ENCODE data around the gene SLC39A11. TPM values are rescaled to one million over a fixed set of nuclear protein-coding genes. Genes with fewer than 3 reads are reported as not detected.

Gene SLC39A11
- total RNA-seq, 1 experiment from 2014 or later, result 46.4 TPM

GRCh38 chr17:72984926-72985325, 107.6 kb downstream of the SLC39A11 start:
- Histone ChIP-seq H3K79me2 (ENCODE audit: insufficient read depth, low read length) (peaks cover 5% of the 10 kb centered on the region; the same call in 1 of the 2 replicates), H3K9ac (ENCODE audit: low read length) (peak overlapping the region; percentile 58), H3K4me1 (ENCODE audit: control insufficient read depth in 1 of 2, insufficient read depth in 2 of 2, low read length in 2 of 2) (peaks cover 31 to 39% of the 10 kb centered on the region in 2 experiments), H2AFZ (ENCODE audit: low read depth, low read length, poor library complexity, severe bottlenecking) (no peak overlapping the region), H3K27me3 (ENCODE audit: insufficient read depth, low read length) (no peaks in the 10 kb centered on the region), H3K4me3 (replicated peaks in 1 of 2; ENCODE audit: low read depth in 1 of 2, low read length in 2 of 2) (peak overlapping the region in 1 of 2 experiments; percentile 33; a peak in 3 of 4 replicates), H3K9me3 (ENCODE audit: control insufficient read depth in 1 of 2, insufficient read depth in 1 of 2, low read depth in 1 of 2, low read length in 2 of 2) (no peaks in the 10 kb centered on the region), H4K20me1 (ENCODE audit: insufficient read depth) (no peaks in the 10 kb centered on the region), H3K36me3 (ENCODE audit: control insufficient read depth in 1 of 2, insufficient read depth in 2 of 2, low read length in 2 of 2) (no peaks in the 10 kb centered on the region), H3K4me2 (ENCODE audit: low read length) (peak overlapping the region; percentile 71), H3K9me2 (ENCODE audit: insufficient read depth) (no peaks in the 10 kb centered on the region), H3K27ac (ENCODE audit: low read depth, low read length) (peak overlapping the region; percentile 77)
- RAD21 ChIA-PET (ENCODE audit: low non-redundant PET in 1 of 2, low total read pairs in 2 of 2, uncharacterized antibody in 2 of 2, unreplicated experiment in 2 of 2), result interaction anchor here (0.6 to 3.2 kb wide), 6 partner anchors 8 to 259 kb away, joined by 3 to 21 read pairs (median 4); no protein-coding TSS in a partner anchor
- intact Hi-C loops (cut with micrococcal nuclease), result loop anchor here (10.0 kb wide), 1 partner anchor 420 kb away; no protein-coding TSS in a partner anchor
- ATAC-seq (peak; percentile 95), DNase-seq (ENCODE audit: low read depth, low spot score) (peak; percentile 82)
- no TSS peak for BruUV-seq (replicated peaks)
- CTCF ChIA-PET, result interaction anchor here (0.7 to 3.4 kb wide), 10 partner anchors 8 to 428 kb away, joined by 3 to 59 read pairs (median 10); no protein-coding TSS in a partner anchor
- POLR2A ChIA-PET, result interaction anchor here (0.6 to 2.2 kb wide), 3 partner anchors 7 to 205 kb away, joined by 4 to 15 read pairs (median 5); no protein-coding TSS in a partner anchor
- TF ChIP-seq POLR2A (IDR thresholded peaks at IDR 0.05; ENCODE audit: borderline replicate concordance, extremely low read depth, insufficient read depth, insufficient read length) (no peak), SP1 (IDR thresholded peaks at IDR 0.05; ENCODE audit: low read depth) (no peak; the same call in 1 of the 2 replicates), REST (IDR thresholded peaks at IDR 0.05; ENCODE audit: low read depth) (no peak), FOSL1 (IDR thresholded peaks at IDR 0.05; ENCODE audit: low read depth) (0 out of 2 replicates have a peak, but pooled peaks have one; percentile 15), CBX3 (IDR thresholded peaks at IDR 0.05; ENCODE audit: low read depth) (peak; percentile 38; the same call in 1 of the 2 replicates), TCF7L2 (IDR thresholded peaks at IDR 0.05; ENCODE audit: borderline replicate concordance, extremely low read depth, insufficient read depth, insufficient read length) (no peak), JUND (IDR thresholded peaks at IDR 0.05) (no peak; the same call in 1 of the 2 replicates), CTCF (IDR thresholded peaks at IDR 0.05 in 2 of 3, conservative IDR thresholded peaks at IDR 0.05 in 1 of 3; ENCODE audit: borderline replicate concordance in 1 of 3, insufficient read depth in 1 of 3, low read depth in 2 of 3, low read length in 2 of 3) (no peak), ZBTB33 (IDR thresholded peaks at IDR 0.05; ENCODE audit: extremely low read depth, insufficient replicate concordance, low read length) (no peak), MAX (IDR thresholded peaks at IDR 0.05) (peak; percentile 93), SRF (IDR thresholded peaks at IDR 0.05; ENCODE audit: low read depth) (no peak), POLR2AphosphoS5 (IDR thresholded peaks at IDR 0.05; ENCODE audit: low read depth, low read length) (peak; percentile 32; the same call in 1 of the 2 replicates), CEBPB (IDR thresholded peaks at IDR 0.05; ENCODE audit: low read depth) (peak; percentile 55; the same call in 1 of the 2 replicates), SIN3A (IDR thresholded peaks at IDR 0.05; ENCODE audit: low read depth) (no peak), ATF3 (IDR thresholded peaks at IDR 0.05) (no peak), ZFX (IDR thresholded peaks at IDR 0.05) (no peak), YY1 (IDR thresholded peaks at IDR 0.05; ENCODE audit: extremely low read depth, insufficient replicate concordance, low read depth, low read length) (no peak), EZH2 (IDR thresholded peaks at IDR 0.05) (no peak), ELF1 (IDR thresholded peaks at IDR 0.05; ENCODE audit: borderline replicate concordance, low read depth) (no peak), RAD21 (IDR thresholded peaks at IDR 0.05; ENCODE audit: low read depth) (no peak)
